ENCODE data around the gene CCT8.
A peak's percentile ranks its signal among the peaks of the same experiment; 100 is the strongest.

Gene CCT8

DNA sequence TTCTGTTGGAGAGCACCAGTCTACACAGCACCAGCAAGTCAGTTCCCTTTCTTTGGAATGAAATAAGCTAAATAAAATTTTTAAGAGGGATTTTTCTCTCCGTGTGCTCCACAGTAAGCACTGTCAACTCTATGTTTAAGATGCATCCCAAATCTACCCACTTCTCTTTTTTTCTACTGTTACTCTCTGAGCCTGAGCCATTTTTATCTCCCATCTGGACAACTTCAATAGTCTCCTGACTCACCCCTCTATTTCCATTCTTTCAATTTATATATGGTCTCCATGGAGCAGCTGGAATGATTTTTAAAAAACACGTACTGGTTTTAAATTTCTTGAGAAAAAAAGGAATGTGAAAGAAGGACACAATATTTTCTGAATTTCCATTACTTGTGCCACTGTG is 24.7 kb upstream of the CCT8 start:
- no peak overlapping the region for H3K27ac ChIP-seq (ENCODE audit: low read depth, low read length)
- WGBS (ENCODE audit: extremely low coverage, insufficient coverage, insufficient read length), result no CpG with 5 or more reads among the region's 2 CpGs
- H2BK5ac ChIP-seq (ENCODE audit: low read depth, low read length, poor library complexity), result no peak overlapping the region
- H3K4me1 ChIP-seq (ENCODE audit: control insufficient read depth in 1 of 2, insufficient read depth in 2 of 2, low read length in 2 of 2), result peaks cover 0 to 1% of the 10 kb centered on the region in 2 experiments
- no peaks in the 10 kb centered on the region for H3K79me1 ChIP-seq (ENCODE audit: low read length)
- no peak overlapping the region for H2AK5ac ChIP-seq (ENCODE audit: low read length)
- H3K18ac ChIP-seq (ENCODE audit: low read length), result no peak overlapping the region
- no peaks in the 10 kb centered on the region for H3K36me3 ChIP-seq (ENCODE audit: control insufficient read depth in 1 of 2, insufficient read depth in 2 of 2, low read length in 2 of 2)
- DNase-seq, result no peak
- no peak overlapping the region for H2AFZ ChIP-seq (ENCODE audit: insufficient read depth, low read length, poor library complexity)
- no peak overlapping the region for H2BK12ac ChIP-seq (ENCODE audit: low read length)
- no peaks in the 10 kb centered on the region for H3K79me2 ChIP-seq (ENCODE audit: control insufficient read depth, insufficient read depth, low read length, poor library complexity)
- no peak overlapping the region for H3K9ac ChIP-seq (ENCODE audit: low read length)
- H2BK120ac ChIP-seq (ENCODE audit: insufficient read depth, low read length, poor library complexity), result no peak overlapping the region
- H4K8ac ChIP-seq (ENCODE audit: low read depth, low read length), result no peak overlapping the region
- no peak overlapping the region for H3K4ac ChIP-seq (ENCODE audit: low read depth, low read length)
- no peaks in the 10 kb centered on the region for H3K9me3 ChIP-seq (ENCODE audit: insufficient read depth, low read depth, low read length)
- H3K14ac ChIP-seq (ENCODE audit: low read length), result no peak overlapping the region
- no peak overlapping the region for H3K4me3 ChIP-seq (ENCODE audit: low read depth, low read length)
- no peak overlapping the region for H4K91ac ChIP-seq (ENCODE audit: low read depth, low read length)
- H3K4me2 ChIP-seq (ENCODE audit: low read length), result no peak overlapping the region
- H3K27me3 ChIP-seq (ENCODE audit: insufficient read depth, low read length), result no peaks in the 10 kb centered on the region
- H4K12ac ChIP-seq (ENCODE audit: low read depth, low read length), result no peak overlapping the region
- H3K23ac ChIP-seq (ENCODE audit: low read length), result no peak overlapping the region

DNA sequence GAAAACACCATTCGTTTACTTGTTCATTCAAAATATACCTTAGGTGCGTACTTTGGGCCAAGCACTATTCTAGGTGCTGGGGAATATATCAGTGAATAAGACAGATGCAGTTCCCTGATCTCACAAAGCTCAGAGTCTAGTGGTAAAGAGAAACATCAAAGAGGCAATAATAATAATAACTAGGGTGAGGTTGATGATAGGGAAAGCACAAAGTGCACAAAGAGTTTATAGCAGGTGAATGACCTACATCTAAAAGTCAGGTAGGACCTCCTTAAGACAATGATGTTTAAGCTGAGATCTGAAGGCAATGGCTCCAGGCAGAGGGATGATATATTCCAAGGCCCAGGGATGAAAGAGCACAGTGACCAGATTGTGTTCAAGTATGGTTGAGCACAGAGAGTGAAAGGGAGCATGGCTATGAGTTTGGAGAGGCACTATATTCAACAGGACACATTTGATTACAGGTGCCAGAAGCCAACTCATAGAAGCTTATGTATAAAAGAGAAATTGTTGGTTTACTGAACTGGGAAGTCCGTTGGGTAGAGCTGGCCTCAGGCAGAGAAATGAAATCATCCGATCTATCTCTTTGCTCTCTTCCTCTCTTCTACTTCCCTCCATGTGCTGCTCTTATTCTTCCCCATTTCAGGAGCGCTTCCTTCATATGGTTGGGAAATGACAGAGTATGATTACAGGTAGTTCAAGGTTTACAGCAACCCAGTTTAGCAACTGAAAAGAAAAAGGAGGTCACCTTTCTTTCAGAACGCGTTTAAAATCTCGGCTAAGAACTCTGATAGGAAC is 23.0 kb upstream of the CCT8 start:
- no peak overlapping the region for H3K23ac ChIP-seq (ENCODE audit: low read length)
- H4K12ac ChIP-seq (ENCODE audit: low read depth, low read length), result no peak overlapping the region
- H2AK5ac ChIP-seq (ENCODE audit: low read length), result no peak overlapping the region
- H2BK120ac ChIP-seq (ENCODE audit: insufficient read depth, low read length, poor library complexity), result no peak overlapping the region
- no peak for DNase-seq
- H3K14ac ChIP-seq (ENCODE audit: low read length), result no peak overlapping the region
- H3K9ac ChIP-seq (ENCODE audit: low read length), result no peak overlapping the region
- H3K4me1 ChIP-seq (ENCODE audit: control insufficient read depth in 1 of 2, insufficient read depth in 2 of 2, low read length in 2 of 2), result peaks cover 0 to 1% of the 10 kb centered on the region in 2 experiments
- H2BK12ac ChIP-seq (ENCODE audit: low read length), result no peak overlapping the region
- H3K36me3 ChIP-seq (ENCODE audit: control insufficient read depth in 1 of 2, insufficient read depth in 2 of 2, low read length in 2 of 2), result no peaks in the 10 kb centered on the region
- H3K4me2 ChIP-seq (ENCODE audit: low read length), result no peak overlapping the region
- no peaks in the 10 kb centered on the region for H3K27me3 ChIP-seq (ENCODE audit: insufficient read depth, low read length)
- no peak overlapping the region for H4K91ac ChIP-seq (ENCODE audit: low read depth, low read length)
- no peaks in the 10 kb centered on the region for H3K9me3 ChIP-seq (ENCODE audit: insufficient read depth, low read depth, low read length)
- no peak overlapping the region for H3K4ac ChIP-seq (ENCODE audit: low read depth, low read length)
- H2BK5ac ChIP-seq (ENCODE audit: low read depth, low read length, poor library complexity), result no peak overlapping the region
- no peak overlapping the region for H2AFZ ChIP-seq (ENCODE audit: insufficient read depth, low read length, poor library complexity)
- no peak overlapping the region for H4K8ac ChIP-seq (ENCODE audit: low read depth, low read length)
- H3K4me3 ChIP-seq (ENCODE audit: low read depth, low read length), result no peak overlapping the region
- H3K79me1 ChIP-seq (ENCODE audit: low read length), result no peaks in the 10 kb centered on the region
- H3K79me2 ChIP-seq (ENCODE audit: control insufficient read depth, insufficient read depth, low read length, poor library complexity), result no peaks in the 10 kb centered on the region
- no peak overlapping the region for H3K27ac ChIP-seq (ENCODE audit: low read depth, low read length)
- no CpG with 5 or more reads among the region's 8 CpGs for WGBS (ENCODE audit: extremely low coverage, insufficient coverage, insufficient read length)
- no peak overlapping the region for H3K18ac ChIP-seq (ENCODE audit: low read length)

DNA sequence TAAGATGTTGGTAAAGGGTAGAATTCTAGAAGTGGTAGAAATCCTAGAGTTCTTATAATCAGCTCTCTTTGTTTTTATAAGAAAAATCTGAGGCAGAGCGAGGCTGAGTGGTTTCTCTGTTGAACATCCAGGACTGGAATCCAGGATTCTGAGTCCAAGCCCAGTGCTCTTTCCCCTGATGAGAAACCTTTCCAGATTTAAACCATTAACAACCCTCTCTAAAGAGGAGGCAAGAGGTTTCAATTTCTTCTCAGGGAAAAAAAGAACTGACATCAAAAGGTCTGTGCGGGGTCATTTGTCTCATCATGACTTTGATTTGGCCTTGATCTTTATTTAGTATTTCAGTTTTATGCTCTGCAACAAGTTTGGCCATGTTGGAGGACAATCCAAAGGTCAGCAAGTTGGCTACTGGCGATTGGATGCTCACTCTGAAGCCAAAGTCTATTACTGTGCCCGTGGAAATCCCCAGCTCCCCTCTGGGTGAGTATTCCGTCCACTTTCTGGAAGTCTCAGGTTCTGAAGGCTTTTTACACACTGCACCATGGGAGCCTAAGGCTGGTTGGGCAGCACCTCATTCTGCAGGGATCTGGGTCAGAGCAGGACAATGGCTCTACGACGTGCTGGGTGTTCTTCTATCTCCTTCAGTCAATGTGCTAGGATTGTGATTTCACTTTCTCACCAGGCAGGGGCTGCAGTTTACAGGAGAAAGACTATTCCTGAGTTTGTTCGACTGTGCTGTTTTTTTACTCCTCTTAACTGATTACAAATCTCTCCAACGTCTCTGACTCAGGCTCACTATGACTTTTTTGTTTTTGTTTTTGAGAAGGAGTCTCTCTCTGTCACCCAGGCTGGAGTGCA is 18.9 kb upstream of the CCT8 start:
- Histone ChIP-seq H3K14ac (ENCODE audit: low read length) (no peak overlapping the region), H3K9ac (ENCODE audit: low read length) (no peak overlapping the region), H2AK5ac (ENCODE audit: low read length) (no peak overlapping the region), H4K12ac (ENCODE audit: low read depth, low read length) (no peak overlapping the region), H4K8ac (ENCODE audit: low read depth, low read length) (no peak overlapping the region), H3K23ac (ENCODE audit: low read length) (no peak overlapping the region), H3K9me3 (ENCODE audit: insufficient read depth, low read depth, low read length) (no peaks in the 10 kb centered on the region), H2AFZ (ENCODE audit: insufficient read depth, low read length, poor library complexity) (no peak overlapping the region), H2BK5ac (ENCODE audit: low read depth, low read length, poor library complexity) (no peak overlapping the region), H2BK120ac (ENCODE audit: insufficient read depth, low read length, poor library complexity) (no peak overlapping the region), H3K4me2 (ENCODE audit: low read length) (no peak overlapping the region), H3K18ac (ENCODE audit: low read length) (no peak overlapping the region), H3K36me3 (ENCODE audit: control insufficient read depth in 1 of 2, insufficient read depth in 2 of 2, low read length in 2 of 2) (no peaks in the 10 kb centered on the region), H3K27ac (ENCODE audit: low read depth, low read length) (no peak overlapping the region), H3K27me3 (ENCODE audit: insufficient read depth, low read length) (no peaks in the 10 kb centered on the region), H3K4me1 (ENCODE audit: control insufficient read depth in 1 of 2, insufficient read depth in 2 of 2, low read length in 2 of 2) (no peaks in the 10 kb centered on the region), H3K4me3 (ENCODE audit: low read depth, low read length) (no peak overlapping the region), H2BK12ac (ENCODE audit: low read length) (no peak overlapping the region), H4K91ac (ENCODE audit: low read depth, low read length) (no peak overlapping the region), H3K79me2 (ENCODE audit: control insufficient read depth, insufficient read depth, low read length, poor library complexity) (no peaks in the 10 kb centered on the region), H3K79me1 (ENCODE audit: low read length) (no peaks in the 10 kb centered on the region), H3K4ac (ENCODE audit: low read depth, low read length) (no peak overlapping the region)
- WGBS (ENCODE audit: extremely low coverage, insufficient coverage, insufficient read length), result no CpG with 5 or more reads among the region's 9 CpGs
- peak in 1 of 2 donors; percentile 21 for DNase-seq

DNA sequence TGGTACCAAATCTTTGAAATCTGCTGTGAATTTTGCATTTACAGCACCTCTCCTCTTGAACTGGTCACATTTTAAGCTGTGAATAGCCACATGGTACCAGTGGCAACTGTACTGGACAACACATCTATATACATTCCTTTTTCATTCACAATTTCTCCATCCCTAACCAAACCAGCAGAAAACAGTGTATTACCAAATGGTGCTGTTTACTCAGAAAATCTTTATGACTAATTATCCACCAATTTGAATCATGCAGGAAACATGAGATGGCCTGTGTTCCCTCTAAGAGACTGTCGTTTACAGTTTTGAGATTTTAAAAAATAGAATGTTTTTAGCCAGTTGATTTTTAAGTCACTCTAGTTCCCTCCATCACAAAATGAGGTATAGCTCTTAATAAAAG is 17.6 kb upstream of the CCT8 start:
- no peak overlapping the region for H2BK120ac ChIP-seq (ENCODE audit: insufficient read depth, low read length, poor library complexity)
- H3K27ac ChIP-seq (ENCODE audit: low read depth, low read length), result no peak overlapping the region
- no peaks in the 10 kb centered on the region for H3K36me3 ChIP-seq (ENCODE audit: control insufficient read depth in 1 of 2, insufficient read depth in 2 of 2, low read length in 2 of 2)
- no peak overlapping the region for H3K4me2 ChIP-seq (ENCODE audit: low read length)
- no CpG with 5 or more reads among the region's 1 CpG for WGBS (ENCODE audit: extremely low coverage, insufficient coverage, insufficient read length)
- H2BK12ac ChIP-seq (ENCODE audit: low read length), result no peak overlapping the region
- no peaks in the 10 kb centered on the region for H3K27me3 ChIP-seq (ENCODE audit: insufficient read depth, low read length)
- H2BK5ac ChIP-seq (ENCODE audit: low read depth, low read length, poor library complexity), result no peak overlapping the region
- no peak overlapping the region for H2AK5ac ChIP-seq (ENCODE audit: low read length)
- DNase-seq, result peak; percentile 20 to 87
- H3K23ac ChIP-seq (ENCODE audit: low read length), result no peak overlapping the region
- H2AFZ ChIP-seq (ENCODE audit: insufficient read depth, low read length, poor library complexity), result no peak overlapping the region
- H3K9ac ChIP-seq (ENCODE audit: low read length), result no peak overlapping the region
- no peak overlapping the region for H4K91ac ChIP-seq (ENCODE audit: low read depth, low read length)
- no peak overlapping the region for H3K18ac ChIP-seq (ENCODE audit: low read length)
- H4K12ac ChIP-seq (ENCODE audit: low read depth, low read length), result no peak overlapping the region
- H3K9me3 ChIP-seq (ENCODE audit: insufficient read depth, low read depth, low read length), result no peaks in the 10 kb centered on the region
- no peaks in the 10 kb centered on the region for H3K4me1 ChIP-seq (ENCODE audit: control insufficient read depth in 1 of 2, insufficient read depth in 2 of 2, low read length in 2 of 2)
- no peak overlapping the region for H3K4ac ChIP-seq (ENCODE audit: low read depth, low read length)
- H3K14ac ChIP-seq (ENCODE audit: low read length), result no peak overlapping the region
- no peak overlapping the region for H3K4me3 ChIP-seq (ENCODE audit: low read depth, low read length)
- no peaks in the 10 kb centered on the region for H3K79me1 ChIP-seq (ENCODE audit: low read length)
- H3K79me2 ChIP-seq (ENCODE audit: control insufficient read depth, insufficient read depth, low read length, poor library complexity), result no peaks in the 10 kb centered on the region
- H4K8ac ChIP-seq (ENCODE audit: low read depth, low read length), result no peak overlapping the region
